ENCODE measurements around the gene SUV39H2.

GRCh38 chr10:14879928-14880193 is 1.2 kb downstream of the SUV39H2 start:
- TF ChIP-seq EZH2 (IDR thresholded peaks at IDR 0.05; ENCODE audit: borderline replicate concordance) (no peak), CTCF (IDR thresholded peaks at IDR 0.05; ENCODE audit: poor library complexity) (no peak), EZH2phosphoT487 (IDR thresholded peaks at IDR 0.05; ENCODE audit: low read depth, severe bottlenecking, unreplicated experiment) (no peak)

Data from hepatocyte (in vitro differentiated cells).